ENCODE measurements around the gene ZNF787.

Gene ZNF787

DNA sequence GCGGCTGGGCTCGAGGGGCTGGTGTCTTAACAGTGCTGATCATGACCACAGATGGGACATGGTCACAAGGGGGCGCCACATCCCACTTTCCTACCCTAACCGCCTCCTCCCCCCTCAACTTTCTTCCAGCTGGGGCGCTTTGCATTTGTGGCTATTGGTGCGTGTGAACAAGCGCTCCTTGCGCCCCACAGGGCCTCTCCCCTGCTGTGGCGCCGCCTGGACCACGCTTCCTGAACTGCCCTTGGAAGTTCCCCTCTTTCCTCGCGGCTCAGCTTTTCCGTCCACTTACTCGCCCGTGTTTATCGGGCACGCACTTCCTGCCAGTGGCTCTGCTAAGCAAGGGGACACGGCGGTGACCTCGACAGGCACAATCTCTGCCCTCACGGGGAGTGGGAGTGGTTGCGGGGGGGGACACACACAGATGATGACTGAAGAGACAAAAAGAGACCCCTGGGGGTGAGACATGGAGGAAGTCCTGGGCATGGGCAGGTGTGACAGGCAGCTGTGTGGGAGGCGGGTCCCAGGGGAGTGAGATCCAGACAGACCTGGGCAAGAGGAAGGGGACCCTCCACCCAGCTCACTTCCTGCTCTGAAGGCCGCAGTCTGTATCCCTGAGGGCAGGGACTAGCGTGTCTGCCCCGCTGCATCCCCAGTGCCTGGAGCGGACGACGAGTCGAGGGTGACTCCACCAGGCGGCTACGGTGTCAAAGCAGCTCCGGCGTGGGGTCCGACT, 40.3 kb downstream of the ZNF787 start:
- H3K4me3 ChIP-seq (ENCODE audit: insufficient read depth in 1 of 2, low read depth in 1 of 2, low read length in 2 of 2), result peak overlapping the region; percentile 15 to 76
- no peaks in the 10 kb centered on the region for H3K27me3 ChIP-seq (ENCODE audit: control insufficient read depth in 1 of 2, insufficient read depth in 1 of 2, low read length in 2 of 2)
- WGBS, result 8% methylated on average over 34 of the region's 36 CpGs
- H2BK5ac ChIP-seq (ENCODE audit: low read depth, low read length, poor library complexity, severe bottlenecking), result no peak overlapping the region
- peaks cover 0 to 12% of the 10 kb centered on the region in 2 experiments for H3K36me3 ChIP-seq (ENCODE audit: control insufficient read depth in 1 of 2, insufficient read depth in 2 of 2, low read depth in 1 of 2, low read length in 2 of 2)
- H2BK120ac ChIP-seq (ENCODE audit: low read depth, low read length), result no peak overlapping the region
- no peak overlapping the region for H2BK12ac ChIP-seq (ENCODE audit: low read length in 2 of 2)
- peak; percentile 90 for DNase-seq
- H4K8ac ChIP-seq (ENCODE audit: low read length), result peak overlapping the region; percentile 1
- peak overlapping the region; percentile 48 for H3K4me2 ChIP-seq (ENCODE audit: low read length, poor library complexity, severe bottlenecking)
- H4K91ac ChIP-seq (ENCODE audit: low read length), result no peak overlapping the region
- no peaks in the 10 kb centered on the region for H3K9me3 ChIP-seq (ENCODE audit: control insufficient read depth, low read length)
- H3K4ac ChIP-seq (ENCODE audit: low read depth in 1 of 2, low read length in 2 of 2), result no peak overlapping the region
- H3K14ac ChIP-seq (ENCODE audit: low read length in 2 of 2), result peak overlapping the region in 1 of 2 experiments; percentile 30
- H3K27ac ChIP-seq (ENCODE audit: low read length, poor library complexity, severe bottlenecking), result no peak overlapping the region
- H3K4me1 ChIP-seq (ENCODE audit: control insufficient read depth, insufficient read depth, low read depth, low read length), result peaks cover 22% of the 10 kb centered on the region
- no peak overlapping the region for H2BK15ac ChIP-seq (ENCODE audit: low read depth, poor library complexity, severe bottlenecking)
- peak overlapping the region in 1 of 2 experiments; percentile 6 for H3K23ac ChIP-seq (ENCODE audit: low read length in 2 of 2)
- H2AK5ac ChIP-seq (ENCODE audit: low read length, severe bottlenecking), result no peak overlapping the region
- H3K9ac ChIP-seq (ENCODE audit: low read length), result peak overlapping the region; percentile 84
- H2AFZ ChIP-seq (ENCODE audit: low read depth, low read length), result peak overlapping the region; percentile 87
- H3K79me1 ChIP-seq (replicated peaks; ENCODE audit: low read length, poor library complexity, severe bottlenecking), result peaks cover 9% of the 10 kb centered on the region
- peak overlapping the region in 1 of 2 experiments; percentile 84 for H3K18ac ChIP-seq (ENCODE audit: low read depth in 1 of 2, low read length in 2 of 2)

DNA sequence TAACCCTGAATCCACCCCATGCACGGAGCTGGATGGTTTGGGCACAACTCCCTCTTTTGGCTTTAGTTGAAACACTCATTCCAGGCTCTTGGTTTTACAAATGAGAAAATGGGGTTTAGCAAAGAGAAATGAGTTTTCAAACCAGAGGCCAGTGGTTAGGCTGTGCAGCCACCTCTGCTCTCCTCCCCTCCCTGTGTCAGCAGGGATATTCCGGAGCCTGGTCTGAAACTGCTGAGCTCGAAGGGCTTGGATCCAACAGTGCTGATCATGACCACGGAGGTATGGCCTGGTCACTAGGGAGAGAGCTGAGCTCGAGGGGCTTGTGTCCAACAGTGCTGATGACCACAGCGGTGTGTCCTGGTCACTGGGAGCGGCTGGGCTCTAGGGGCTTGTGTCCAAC, 41.5 kb downstream of the ZNF787 start:
- peaks cover 14% of the 10 kb centered on the region for H3K4me1 ChIP-seq (ENCODE audit: control insufficient read depth, insufficient read depth, low read depth, low read length)
- H2BK12ac ChIP-seq (ENCODE audit: low read length in 2 of 2), result no peak overlapping the region
- H3K36me3 ChIP-seq (ENCODE audit: control insufficient read depth in 1 of 2, insufficient read depth in 2 of 2, low read depth in 1 of 2, low read length in 2 of 2), result peaks cover 0 to under 1% of the 10 kb centered on the region in 2 experiments
- H2BK5ac ChIP-seq (ENCODE audit: low read depth, low read length, poor library complexity, severe bottlenecking), result no peak overlapping the region
- no peak overlapping the region for H2AFZ ChIP-seq (ENCODE audit: low read depth, low read length)
- H3K18ac ChIP-seq (ENCODE audit: low read depth in 1 of 2, low read length in 2 of 2), result no peak overlapping the region
- H3K9me3 ChIP-seq (ENCODE audit: control insufficient read depth, low read length), result no peaks in the 10 kb centered on the region
- no peak overlapping the region for H3K23ac ChIP-seq (ENCODE audit: low read length in 2 of 2)
- H3K14ac ChIP-seq (ENCODE audit: low read length in 2 of 2), result no peak overlapping the region
- H4K91ac ChIP-seq (ENCODE audit: low read length), result no peak overlapping the region
- H3K4ac ChIP-seq (ENCODE audit: low read depth in 1 of 2, low read length in 2 of 2), result no peak overlapping the region
- H3K27me3 ChIP-seq (ENCODE audit: control insufficient read depth in 1 of 2, insufficient read depth in 1 of 2, low read length in 2 of 2), result no peaks in the 10 kb centered on the region
- no peak overlapping the region for H2BK15ac ChIP-seq (ENCODE audit: low read depth, poor library complexity, severe bottlenecking)
- no peaks in the 10 kb centered on the region for H3K79me1 ChIP-seq (replicated peaks; ENCODE audit: low read length, poor library complexity, severe bottlenecking)
- WGBS, result 70% methylated on average over 6 of the region's 7 CpGs
- H3K4me3 ChIP-seq (ENCODE audit: insufficient read depth in 1 of 2, low read depth in 1 of 2, low read length in 2 of 2), result no peak overlapping the region
- H2AK5ac ChIP-seq (ENCODE audit: low read length, severe bottlenecking), result no peak overlapping the region
- H2BK120ac ChIP-seq (ENCODE audit: low read depth, low read length), result no peak overlapping the region
- H3K27ac ChIP-seq (ENCODE audit: low read length, poor library complexity, severe bottlenecking), result no peak overlapping the region
- no peak overlapping the region for H4K8ac ChIP-seq (ENCODE audit: low read length)
- no peak overlapping the region for H3K9ac ChIP-seq (ENCODE audit: low read length)
- DNase-seq, result no peak
- no peak overlapping the region for H3K4me2 ChIP-seq (ENCODE audit: low read length, poor library complexity, severe bottlenecking)

DNA sequence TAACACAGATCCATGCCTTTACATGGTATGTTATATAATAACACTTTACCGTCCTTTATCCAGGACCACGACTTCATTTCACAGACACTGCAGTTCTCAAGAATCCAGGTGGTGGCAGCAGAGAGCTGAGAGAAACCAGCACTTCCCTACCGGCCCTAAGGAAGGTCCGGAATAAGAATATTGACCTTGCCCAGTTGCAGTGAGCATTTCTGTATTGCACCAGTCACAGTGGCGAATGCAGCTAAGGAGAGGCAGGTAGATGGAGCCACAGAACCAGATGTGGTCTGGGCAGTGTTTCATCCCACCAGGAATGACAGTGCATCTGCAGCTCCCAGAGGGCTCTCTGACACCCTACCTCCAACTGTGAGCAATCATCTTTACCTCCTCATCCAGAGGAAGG, 44.6 kb downstream of the ZNF787 start:
- Histone ChIP-seq H3K4ac (ENCODE audit: low read depth in 1 of 2, low read length in 2 of 2) (no peak overlapping the region), H2BK12ac (ENCODE audit: low read length in 2 of 2) (no peak overlapping the region), H4K8ac (ENCODE audit: low read length) (no peak overlapping the region), H3K18ac (ENCODE audit: low read depth in 1 of 2, low read length in 2 of 2) (no peak overlapping the region), H3K4me2 (ENCODE audit: low read length, poor library complexity, severe bottlenecking) (no peak overlapping the region), H3K4me1 (ENCODE audit: control insufficient read depth, insufficient read depth, low read depth, low read length) (peaks cover 11% of the 10 kb centered on the region), H3K14ac (ENCODE audit: low read length in 2 of 2) (no peak overlapping the region), H3K27me3 (ENCODE audit: control insufficient read depth in 1 of 2, insufficient read depth in 1 of 2, low read length in 2 of 2) (no peaks in the 10 kb centered on the region), H4K91ac (ENCODE audit: low read length) (no peak overlapping the region), H3K27ac (ENCODE audit: low read length, poor library complexity, severe bottlenecking) (no peak overlapping the region), H3K9ac (ENCODE audit: low read length) (no peak overlapping the region), H2AFZ (ENCODE audit: low read depth, low read length) (no peak overlapping the region), H3K4me3 (ENCODE audit: insufficient read depth in 1 of 2, low read depth in 1 of 2, low read length in 2 of 2) (no peak overlapping the region), H2BK15ac (ENCODE audit: low read depth, poor library complexity, severe bottlenecking) (no peak overlapping the region), H2AK5ac (ENCODE audit: low read length, severe bottlenecking) (no peak overlapping the region), H3K36me3 (ENCODE audit: control insufficient read depth in 1 of 2, insufficient read depth in 2 of 2, low read depth in 1 of 2, low read length in 2 of 2) (no peaks in the 10 kb centered on the region), H2BK5ac (ENCODE audit: low read depth, low read length, poor library complexity, severe bottlenecking) (no peak overlapping the region), H2BK120ac (ENCODE audit: low read depth, low read length) (no peak overlapping the region), H3K9me3 (ENCODE audit: control insufficient read depth, low read length) (no peaks in the 10 kb centered on the region), H3K79me1 (replicated peaks; ENCODE audit: low read length, poor library complexity, severe bottlenecking) (no peaks in the 10 kb centered on the region), H3K23ac (ENCODE audit: low read length in 2 of 2) (no peak overlapping the region)
- 31% methylated on average over 5 of the region's 5 CpGs for WGBS
- peak; percentile 58 for DNase-seq

DNA sequence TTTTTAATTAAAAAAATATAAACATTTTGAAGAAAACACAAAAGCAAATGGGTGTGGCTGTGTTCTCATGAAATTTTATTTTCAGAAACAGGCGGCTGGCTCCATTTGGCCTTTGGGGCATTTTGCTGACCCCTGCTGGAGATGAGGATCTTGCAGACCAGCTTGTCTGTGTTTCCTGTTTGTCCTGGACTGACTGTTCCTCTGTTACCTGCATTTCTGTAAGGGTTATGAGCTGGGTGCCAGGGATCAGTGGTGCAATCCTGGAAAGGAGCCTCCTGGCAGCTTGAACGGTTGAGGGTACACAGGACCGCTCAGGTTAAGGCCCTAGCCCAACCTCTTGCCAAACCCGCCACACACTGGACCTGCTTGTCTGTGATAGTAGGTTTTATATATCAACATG, 49.9 kb downstream of the ZNF787 start:
- 55% methylated on average over 4 of the region's 4 CpGs for WGBS
- Histone ChIP-seq H3K4me3 (ENCODE audit: insufficient read depth in 1 of 2, low read depth in 1 of 2, low read length in 2 of 2) (no peak overlapping the region), H3K79me1 (replicated peaks; ENCODE audit: low read length, poor library complexity, severe bottlenecking) (no peaks in the 10 kb centered on the region), H4K8ac (ENCODE audit: low read length) (no peak overlapping the region), H2BK5ac (ENCODE audit: low read depth, low read length, poor library complexity, severe bottlenecking) (no peak overlapping the region), H2AFZ (ENCODE audit: low read depth, low read length) (no peak overlapping the region), H2BK12ac (ENCODE audit: low read length in 2 of 2) (no peak overlapping the region), H2BK120ac (ENCODE audit: low read depth, low read length) (no peak overlapping the region), H3K14ac (ENCODE audit: low read length in 2 of 2) (no peak overlapping the region), H3K18ac (ENCODE audit: low read depth in 1 of 2, low read length in 2 of 2) (no peak overlapping the region), H3K9me3 (ENCODE audit: control insufficient read depth, low read length) (no peaks in the 10 kb centered on the region), H3K27ac (ENCODE audit: low read length, poor library complexity, severe bottlenecking) (no peak overlapping the region), H3K23ac (ENCODE audit: low read length in 2 of 2) (no peak overlapping the region), H3K4me1 (ENCODE audit: control insufficient read depth, insufficient read depth, low read depth, low read length) (peaks cover 6% of the 10 kb centered on the region), H3K27me3 (ENCODE audit: control insufficient read depth in 1 of 2, insufficient read depth in 1 of 2, low read length in 2 of 2) (peaks cover 0 to 11% of the 10 kb centered on the region in 2 experiments), H2BK15ac (ENCODE audit: low read depth, poor library complexity, severe bottlenecking) (no peak overlapping the region), H3K9ac (ENCODE audit: low read length) (no peak overlapping the region), H3K4ac (ENCODE audit: low read depth in 1 of 2, low read length in 2 of 2) (no peak overlapping the region), H4K91ac (ENCODE audit: low read length) (no peak overlapping the region), H3K4me2 (ENCODE audit: low read length, poor library complexity, severe bottlenecking) (no peak overlapping the region), H3K36me3 (ENCODE audit: control insufficient read depth in 1 of 2, insufficient read depth in 2 of 2, low read depth in 1 of 2, low read length in 2 of 2) (no peaks in the 10 kb centered on the region), H2AK5ac (ENCODE audit: low read length, severe bottlenecking) (no peak overlapping the region)
- DNase-seq, result no peak

All from mesenchymal stem cell (in vitro differentiated cells and primary cell).